NCI-H2227 (cell line): ENCODE results near the gene PI4KA.
"Not testable (repeated sequence)": the region's sequence is repeated elsewhere in the genome, so short reads cannot be mapped to it uniquely, and the experiment has no call there.

ENCODE experiments used
- DNase-seq: peaks from one replicate; lab custom pipeline; 2025; ENCODE audit not compliant: unreplicated experiment; lab: John Stamatoyannopoulos, UW

PI4KA gene

GRCh38 chr22:20752104-20752741 is 106.4 kb downstream of the PI4KA start:
- no peak for DNase-seq

GRCh38 chr22:20751185-20751851 is 107.3 kb downstream of the PI4KA start:
- no peak for DNase-seq

DNA sequence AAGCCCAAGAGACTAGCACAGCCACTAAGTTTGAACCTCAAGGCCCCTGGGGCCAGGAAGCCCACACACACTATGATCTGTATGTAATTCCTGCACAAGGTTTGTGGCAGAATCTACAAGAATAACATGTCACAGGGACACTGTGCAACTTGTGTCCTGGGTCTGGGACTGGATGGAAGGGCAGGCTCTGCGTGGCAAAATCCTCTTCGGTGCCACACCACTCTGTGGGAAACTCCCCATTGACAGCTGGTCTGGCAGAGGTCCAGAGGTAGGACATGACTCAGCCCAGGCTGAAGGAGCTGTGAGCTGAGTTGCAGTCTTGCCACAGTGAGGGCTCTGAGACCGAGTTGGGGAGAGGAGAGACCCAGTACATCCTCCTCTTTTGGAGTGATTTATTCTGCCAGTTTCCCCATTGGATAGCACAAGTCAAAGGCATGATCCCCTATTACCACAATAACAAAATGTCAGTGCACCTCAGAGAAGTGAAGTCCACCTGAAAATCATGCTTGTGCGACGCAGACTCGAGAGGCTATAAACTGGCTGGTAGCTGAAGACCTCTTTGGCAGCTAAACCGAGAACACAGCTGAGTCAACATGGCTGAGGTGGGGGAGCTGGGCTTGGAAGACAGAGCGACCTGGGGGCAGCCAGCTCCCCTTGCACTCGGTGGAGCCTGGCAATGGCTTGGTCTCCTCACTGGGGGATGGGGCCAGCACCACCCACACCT is 108.0 kb downstream of the PI4KA start:
- DNase-seq: no peak

- no peak for DNase-seq
Observed at GRCh38 chr22:20749453-20749852, 109.2 kb downstream of the PI4KA start.

DNA sequence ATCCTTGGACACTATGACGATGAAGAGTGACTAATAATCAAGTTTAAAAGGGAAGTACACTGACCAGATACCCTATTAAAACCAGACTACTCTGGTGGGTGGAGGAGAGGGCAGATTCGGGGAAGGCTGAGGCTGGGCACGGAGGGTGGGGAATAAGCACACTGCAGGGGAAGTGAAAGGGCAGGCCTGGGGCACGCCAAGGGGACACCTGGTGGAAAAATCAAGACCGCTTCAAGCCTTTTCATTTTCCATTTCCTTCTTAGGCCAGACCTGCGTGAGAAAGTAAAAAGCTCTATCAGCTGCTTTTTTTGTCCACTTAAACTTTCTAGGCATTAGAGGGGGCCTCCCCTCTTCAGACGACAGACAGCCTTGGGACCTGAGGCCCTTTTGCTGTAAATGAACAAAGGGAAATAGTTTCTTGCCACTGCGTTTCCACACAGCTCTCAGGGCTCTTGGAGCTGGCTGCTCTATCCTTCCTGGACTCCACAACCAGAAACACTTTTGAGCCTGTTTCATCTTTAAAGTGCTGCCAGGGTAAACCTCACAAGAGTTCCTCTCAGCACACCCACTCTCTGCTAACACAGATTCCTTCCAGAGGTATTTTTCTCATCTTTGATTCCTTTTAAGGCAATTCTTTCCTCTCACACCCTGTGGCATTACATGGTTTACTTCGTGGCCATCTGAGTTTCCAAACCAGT is 109.7 kb downstream of the PI4KA start:
- no peak for DNase-seq

- no peak for DNase-seq
Observed at GRCh38 chr22:20748082-20748481, 110.5 kb downstream of the PI4KA start.

- DNase-seq: no peak
Observed at GRCh38 chr22:20747223-20747622, 111.4 kb downstream of the PI4KA start.

- no peak for DNase-seq
Observed at GRCh38 chr22:20746431-20747189, 112.0 kb downstream of the PI4KA start.

DNA sequence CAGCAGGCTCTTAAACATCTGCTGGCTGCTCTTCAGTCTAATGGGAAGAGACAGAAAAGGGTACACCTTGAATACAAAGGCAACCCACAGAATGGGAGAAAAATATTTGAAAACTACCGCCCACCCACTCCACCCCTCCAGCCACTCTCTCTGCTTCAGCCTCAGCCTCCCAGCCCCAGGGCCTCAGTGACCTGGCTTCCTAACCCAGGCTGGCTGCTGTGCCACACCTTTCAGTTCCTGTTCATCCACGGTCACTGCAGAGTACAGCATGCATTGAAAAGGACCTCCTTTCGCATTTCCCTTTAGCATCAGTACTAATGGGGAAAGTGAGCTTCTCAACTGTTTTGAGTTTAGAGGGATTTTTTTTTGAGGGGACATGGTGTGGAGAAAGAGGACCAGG is 113.5 kb downstream of the PI4KA start:
- no peak for DNase-seq

GRCh38 chr22:20744456-20744855 is 114.2 kb downstream of the PI4KA start:
- no peak for DNase-seq

GRCh38 chr22:20742764-20743163 is 115.8 kb downstream of the PI4KA start:
- no peak for DNase-seq

GRCh38 chr22:20741634-20742581 is 116.7 kb downstream of the PI4KA start:
- DNase-seq: peak; percentile 32

- DNase-seq: no peak
Observed at GRCh38 chr22:20741008-20741633, 117.5 kb downstream of the PI4KA start.

DNA sequence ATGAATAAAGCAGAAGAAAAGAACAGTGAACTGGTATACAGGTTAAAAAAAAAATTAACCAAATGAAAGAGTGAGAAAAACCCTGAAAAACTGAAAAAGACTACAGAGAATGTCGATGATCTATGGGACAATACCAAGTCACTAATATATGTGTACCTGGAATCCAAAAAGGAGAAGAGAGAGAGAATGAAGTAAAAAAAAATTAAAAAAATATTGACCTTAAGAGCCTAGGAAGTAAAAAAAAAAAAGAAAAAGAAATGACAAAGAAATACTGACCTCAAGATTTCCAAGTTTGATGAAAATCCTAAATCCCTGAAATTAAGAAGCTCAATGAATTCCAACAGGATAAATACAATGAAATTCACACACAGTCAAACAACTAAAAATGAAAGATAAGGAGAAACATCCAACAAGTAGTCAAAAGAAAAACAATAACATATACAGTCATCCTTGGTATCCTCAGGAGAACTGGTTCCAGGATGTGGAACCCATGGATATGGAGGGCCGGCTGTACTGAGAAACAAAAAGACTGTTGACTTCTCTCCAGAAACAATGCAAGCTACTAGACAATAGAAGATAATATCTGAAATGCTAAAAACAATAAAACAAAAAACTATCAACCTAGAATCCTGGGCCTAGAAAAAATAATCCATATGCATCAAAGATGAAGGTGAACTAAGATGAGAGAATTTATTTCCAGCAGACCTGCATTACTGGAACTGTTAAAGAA is 118.2 kb downstream of the PI4KA start:
- DNase-seq: no peak

- DNase-seq: no peak
Observed at GRCh38 chr22:20738394-20739089, 120.1 kb downstream of the PI4KA start.

DNA sequence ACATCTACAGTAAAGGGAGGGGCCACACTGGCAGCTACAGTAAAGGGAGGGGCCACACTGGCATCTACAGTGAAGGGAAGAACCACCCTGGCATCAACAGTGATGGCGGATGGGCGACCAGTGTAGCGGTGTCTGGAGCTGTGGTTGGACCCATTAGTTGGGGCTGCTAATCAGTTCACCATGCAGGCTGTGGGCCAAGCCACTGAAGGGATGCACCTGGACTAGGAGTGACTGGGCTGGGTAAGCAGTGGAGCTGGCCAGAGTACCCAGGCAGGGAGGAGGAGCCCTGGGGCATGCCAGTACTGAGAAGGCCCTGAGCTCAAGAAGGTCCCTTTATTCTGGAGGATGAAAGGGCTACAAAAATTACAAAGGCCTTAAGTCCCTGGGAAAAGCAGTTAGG is 121.7 kb downstream of the PI4KA start:
- not testable (repeated sequence) for DNase-seq

- DNase-seq: not testable (repeated sequence)
Observed at GRCh38 chr22:20735356-20736162, 123.1 kb downstream of the PI4KA start.
